Tibial nerve (tissue), 3 donors: ENCODE measurements around the gene MED13L.

Source experiments
- POLR2A ChIP-seq, 2 donors: fragments of 450-650 bp; IDR thresholded peaks; one replicate each; pipeline ENCODE4 v1.6.1; 2017; ENCODE audit warnings: antibody characterized with exemption in 2 of 2, mild to moderate bottlenecking in 2 of 2, moderate library complexity in 2 of 2
- TF ChIP-seq, protein P1 (sequence below), 5 experiments: fragments of 200-600 bp in 3 of 5; fragments of 450-650 bp in 2 of 5; sonication (generic) in 3 of 5; IDR thresholded peaks; one replicate each; pipeline ENCODE4 v1.5.1; 2016 to 2019; ENCODE audit warnings: antibody characterized with exemption in 5 of 5, mild to moderate bottlenecking in 3 of 5, moderate library complexity in 2 of 5

DNA sequence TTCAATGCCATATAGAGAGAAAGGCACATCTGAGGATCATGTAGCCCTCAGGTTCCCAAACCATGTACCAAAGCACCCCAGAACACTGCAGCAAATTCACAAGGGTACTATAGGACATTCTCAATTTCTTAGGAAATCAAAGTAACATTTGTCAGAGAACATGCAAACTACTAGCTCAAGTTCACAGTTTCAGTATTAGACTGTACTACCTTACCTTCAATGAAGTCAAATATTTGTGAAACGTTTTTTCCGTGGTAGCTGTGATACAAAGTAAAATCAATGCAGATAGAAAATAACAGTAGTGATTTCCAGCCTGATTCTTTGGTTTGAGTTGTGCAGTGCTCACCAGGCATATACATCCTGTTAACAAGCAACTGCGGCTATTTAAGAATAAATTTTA lies 197.1 kb downstream of the MED13L start:
- TF ChIP-seq, protein P1, sequence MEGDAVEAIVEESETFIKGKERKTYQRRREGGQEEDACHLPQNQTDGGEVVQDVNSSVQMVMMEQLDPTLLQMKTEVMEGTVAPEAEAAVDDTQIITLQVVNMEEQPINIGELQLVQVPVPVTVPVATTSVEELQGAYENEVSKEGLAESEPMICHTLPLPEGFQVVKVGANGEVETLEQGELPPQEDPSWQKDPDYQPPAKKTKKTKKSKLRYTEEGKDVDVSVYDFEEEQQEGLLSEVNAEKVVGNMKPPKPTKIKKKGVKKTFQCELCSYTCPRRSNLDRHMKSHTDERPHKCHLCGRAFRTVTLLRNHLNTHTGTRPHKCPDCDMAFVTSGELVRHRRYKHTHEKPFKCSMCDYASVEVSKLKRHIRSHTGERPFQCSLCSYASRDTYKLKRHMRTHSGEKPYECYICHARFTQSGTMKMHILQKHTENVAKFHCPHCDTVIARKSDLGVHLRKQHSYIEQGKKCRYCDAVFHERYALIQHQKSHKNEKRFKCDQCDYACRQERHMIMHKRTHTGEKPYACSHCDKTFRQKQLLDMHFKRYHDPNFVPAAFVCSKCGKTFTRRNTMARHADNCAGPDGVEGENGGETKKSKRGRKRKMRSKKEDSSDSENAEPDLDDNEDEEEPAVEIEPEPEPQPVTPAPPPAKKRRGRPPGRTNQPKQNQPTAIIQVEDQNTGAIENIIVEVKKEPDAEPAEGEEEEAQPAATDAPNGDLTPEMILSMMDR (IDR thresholded peaks at IDR 0.05) = no peak
- no peak for TF ChIP-seq POLR2A (IDR thresholded peaks at IDR 0.05)
